ENCODE results near the gene CD58.

Gene CD58

DNA sequence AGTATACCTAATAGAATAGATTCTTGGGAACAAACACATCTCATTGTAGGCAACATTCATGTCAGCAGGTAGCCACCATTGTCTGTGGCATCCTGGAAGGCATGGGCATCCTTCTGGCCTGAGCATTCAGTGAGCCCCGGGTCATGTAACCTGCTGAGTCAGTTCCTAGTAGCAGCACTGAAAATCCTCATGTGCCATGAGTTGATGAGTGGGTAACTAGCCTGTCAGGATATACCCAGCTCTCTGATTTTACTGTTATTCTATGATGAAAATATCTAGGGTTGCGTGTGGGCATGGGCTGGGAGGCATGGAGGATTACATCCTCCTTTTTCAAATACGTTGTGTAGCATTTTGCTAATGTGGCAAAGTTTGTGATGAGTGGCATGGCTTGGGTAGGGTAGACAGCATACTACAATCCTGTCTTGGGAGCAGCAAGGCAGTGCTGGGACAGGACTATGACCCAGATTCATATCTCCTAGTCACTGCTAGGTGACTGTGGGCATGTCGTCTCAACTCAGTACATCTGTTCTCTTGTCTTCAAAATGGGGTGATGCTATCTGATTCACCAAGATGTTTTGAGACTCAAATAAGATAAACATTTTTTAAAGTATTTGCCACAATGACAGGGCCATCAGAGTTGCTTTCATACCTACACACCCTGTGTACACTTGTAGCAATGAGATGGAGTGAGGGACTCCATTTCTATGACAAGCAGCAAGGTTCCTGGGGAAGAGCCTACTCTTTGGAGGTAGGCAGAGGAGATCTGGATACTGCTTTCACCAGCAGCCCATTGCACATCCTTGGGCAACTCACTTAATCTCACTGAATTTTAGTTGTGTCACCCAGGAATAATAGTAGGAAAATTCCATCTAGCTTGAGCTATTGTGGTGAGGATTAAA lies 62.5 kb downstream of the CD58 start:
- DNase-seq (ENCODE audit: low read depth), result no peak

DNA sequence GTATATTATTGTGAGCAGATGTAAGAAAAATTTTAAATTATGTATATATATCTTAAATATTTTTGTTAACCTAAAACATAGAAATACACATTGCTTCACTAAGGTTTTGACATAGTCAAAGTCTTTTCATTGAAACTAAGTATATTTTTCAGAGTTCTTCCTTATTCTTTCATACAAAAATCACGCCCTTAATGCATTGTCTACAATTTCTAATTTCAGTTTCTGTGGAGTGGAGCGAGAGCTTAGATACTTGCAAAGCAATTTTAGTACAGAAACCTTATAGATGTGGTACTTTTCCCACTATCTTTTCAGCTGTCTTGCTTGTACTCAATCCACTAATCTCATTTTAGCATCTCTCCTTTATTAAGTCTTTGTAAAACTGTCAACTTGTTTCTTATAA lies 63.2 kb downstream of the CD58 start:
- no peak for DNase-seq (ENCODE audit: low read depth)

DNA sequence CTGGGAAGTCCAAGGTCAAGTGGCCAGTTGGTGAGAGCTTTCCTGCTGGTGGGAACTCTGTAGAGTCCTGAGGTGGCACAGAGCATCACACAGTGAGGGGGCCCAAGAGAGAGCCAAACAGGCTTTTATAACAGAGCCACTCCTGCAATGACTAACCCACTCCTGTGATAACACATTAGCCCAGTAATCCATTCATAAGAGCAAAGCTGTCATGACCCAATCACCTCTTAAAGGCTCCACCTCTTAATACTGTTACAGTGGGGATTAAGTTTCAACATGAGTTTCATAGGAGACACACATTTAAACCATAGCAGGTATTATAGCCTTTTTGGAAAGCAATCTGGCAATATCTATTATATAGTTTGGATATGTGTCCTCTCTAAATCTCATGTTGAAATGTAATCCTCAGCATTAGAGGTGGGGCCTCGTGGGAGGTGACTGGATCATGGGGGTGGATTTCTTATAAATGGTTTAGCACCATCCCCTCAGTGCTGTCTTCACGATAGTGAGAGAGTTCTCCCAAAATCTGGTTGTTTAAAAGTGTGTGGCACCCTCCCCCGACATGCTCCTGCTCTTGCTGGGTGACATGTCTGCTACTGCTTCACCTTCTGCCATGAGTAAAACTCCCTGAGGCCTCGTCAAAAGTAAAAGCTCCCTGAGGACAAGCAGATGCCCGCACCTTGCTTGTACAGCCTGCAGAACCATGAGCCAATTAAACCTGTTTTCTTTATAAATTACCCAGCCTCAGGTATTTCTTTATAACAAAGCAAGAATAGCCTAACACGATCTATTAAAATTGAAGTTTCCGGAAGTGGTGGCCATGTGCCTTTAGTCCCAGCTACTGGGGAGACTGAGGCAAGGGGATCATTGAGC lies 64.5 kb downstream of the CD58 start:
- no peak for DNase-seq (ENCODE audit: low read depth)

DNA sequence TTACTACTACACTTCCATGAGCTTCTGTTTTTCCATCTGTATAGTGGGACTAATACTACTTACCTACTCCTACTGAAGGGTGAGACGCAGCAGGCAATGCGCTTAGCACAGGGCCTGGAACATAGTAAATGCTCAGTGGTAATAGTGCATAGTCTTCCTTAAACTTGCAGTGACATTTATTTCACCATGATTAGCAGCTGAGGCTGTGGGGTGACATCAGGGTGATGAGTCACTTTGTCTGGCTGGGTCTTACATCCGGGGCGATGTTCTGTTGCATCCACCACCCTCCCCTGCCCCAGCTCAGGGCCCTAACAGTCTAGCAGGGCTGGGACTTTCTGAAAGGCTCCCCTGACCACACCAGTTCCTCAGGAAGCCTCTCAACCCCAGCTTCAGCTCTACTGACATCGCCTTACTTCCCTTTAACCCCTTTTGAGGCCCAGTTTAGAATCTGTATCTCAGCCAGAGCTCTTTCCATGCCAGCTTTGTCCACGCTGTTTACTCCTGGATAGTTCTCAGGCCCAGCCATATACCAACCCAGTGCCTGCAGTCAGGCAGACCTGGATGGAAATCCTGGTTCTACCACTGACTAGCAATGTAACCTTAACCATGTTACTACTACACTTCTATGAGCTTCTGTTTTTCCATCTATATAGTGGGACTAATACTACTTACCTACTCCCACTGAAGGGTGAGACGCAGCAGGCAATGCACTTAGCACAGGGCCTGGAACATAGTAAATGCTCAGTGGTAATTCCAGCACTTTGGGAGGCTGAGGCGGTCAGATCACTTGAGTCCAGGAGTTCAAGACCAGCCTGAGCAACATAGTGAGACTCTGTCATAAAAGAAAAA lies 66.3 kb downstream of the CD58 start:
- DNase-seq (ENCODE audit: low read depth), result peak; percentile 78

DNA sequence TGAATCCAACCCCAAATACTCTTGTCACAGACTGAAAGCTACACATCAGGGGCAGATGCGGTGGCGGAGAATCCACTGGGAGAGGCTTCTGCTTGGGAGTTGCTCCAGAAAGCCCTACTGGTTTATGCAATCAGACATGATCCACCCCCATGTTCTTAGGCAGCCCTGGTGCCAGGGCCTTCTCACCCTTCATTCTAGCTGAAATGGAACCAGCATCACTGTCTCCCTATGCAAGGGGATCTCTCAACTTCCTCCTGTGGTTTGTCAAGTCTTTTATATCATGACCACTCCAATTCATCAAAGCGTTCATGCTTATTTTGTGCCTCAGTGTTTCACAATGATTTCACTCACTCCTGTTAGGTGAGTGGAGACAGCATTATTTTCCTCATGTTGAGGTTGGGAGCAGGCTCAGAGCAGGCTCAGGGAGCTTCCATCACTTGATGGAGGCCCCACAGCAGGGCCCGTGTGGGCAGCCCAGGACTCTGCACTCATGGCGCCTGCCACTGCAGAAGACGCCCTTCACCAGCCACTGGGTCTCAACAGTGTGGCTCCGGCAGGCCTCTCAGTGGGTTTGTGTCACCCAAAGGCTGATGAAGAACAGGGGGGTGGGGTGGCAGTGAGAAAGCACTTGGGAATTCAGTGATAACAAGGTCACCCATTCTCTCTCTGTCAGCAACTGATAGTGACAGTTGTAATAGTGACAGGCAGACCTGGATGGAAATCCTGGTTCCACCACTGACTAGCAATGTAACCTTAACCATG lies 67.1 kb downstream of the CD58 start:
- DNase-seq (ENCODE audit: low read depth), result no peak

DNA sequence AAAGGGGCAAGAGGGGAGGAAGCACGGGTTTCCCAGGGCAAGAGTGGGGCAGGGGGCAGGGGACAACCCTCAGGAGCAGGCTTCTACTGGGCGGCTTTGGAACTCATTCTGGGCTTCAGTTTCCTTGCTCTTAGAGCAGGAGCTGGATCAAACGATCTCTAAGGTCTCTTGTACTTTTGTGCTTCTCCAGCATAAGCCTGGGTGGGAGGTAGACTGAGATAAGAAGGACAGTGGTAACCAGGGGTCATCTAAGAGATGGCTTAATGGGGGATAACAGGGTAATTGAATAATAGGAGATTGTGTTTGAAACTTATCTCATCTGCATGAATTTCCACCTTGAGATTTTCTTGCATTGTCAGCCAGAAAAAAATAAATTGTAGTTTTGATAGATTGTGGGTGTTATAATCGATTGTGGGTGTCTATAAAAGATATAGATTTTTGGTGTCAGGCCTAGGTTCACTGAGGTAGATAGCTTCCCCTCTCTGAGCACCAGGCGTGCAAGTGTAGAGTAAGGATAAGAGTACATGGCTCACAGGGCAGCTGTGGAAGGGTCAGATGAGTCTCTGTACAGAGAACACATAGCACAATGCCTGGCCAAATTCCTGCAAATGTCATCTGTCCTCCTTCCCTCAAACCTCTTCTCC lies 68.0 kb downstream of the CD58 start:
- DNase-seq (ENCODE audit: low read depth), result no peak

DNA sequence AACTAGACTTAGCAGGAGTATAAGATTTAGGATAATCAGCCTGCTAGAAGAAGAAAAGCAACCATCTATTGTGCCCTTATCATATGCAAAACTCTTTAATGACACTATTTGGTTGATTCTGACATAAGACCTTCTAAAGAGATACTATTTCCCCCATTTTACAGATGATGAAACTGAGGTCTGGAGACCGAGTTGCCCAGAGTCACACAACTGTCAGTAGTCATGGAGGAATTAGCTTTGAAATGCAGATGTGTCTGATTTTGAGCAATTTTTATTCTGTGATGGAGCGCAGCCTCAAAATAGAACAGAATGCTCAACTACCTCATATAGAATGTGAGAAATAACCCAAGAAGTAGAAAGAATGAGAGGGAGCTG lies 69.0 kb downstream of the CD58 start:
- no peak for DNase-seq (ENCODE audit: low read depth)

DNA sequence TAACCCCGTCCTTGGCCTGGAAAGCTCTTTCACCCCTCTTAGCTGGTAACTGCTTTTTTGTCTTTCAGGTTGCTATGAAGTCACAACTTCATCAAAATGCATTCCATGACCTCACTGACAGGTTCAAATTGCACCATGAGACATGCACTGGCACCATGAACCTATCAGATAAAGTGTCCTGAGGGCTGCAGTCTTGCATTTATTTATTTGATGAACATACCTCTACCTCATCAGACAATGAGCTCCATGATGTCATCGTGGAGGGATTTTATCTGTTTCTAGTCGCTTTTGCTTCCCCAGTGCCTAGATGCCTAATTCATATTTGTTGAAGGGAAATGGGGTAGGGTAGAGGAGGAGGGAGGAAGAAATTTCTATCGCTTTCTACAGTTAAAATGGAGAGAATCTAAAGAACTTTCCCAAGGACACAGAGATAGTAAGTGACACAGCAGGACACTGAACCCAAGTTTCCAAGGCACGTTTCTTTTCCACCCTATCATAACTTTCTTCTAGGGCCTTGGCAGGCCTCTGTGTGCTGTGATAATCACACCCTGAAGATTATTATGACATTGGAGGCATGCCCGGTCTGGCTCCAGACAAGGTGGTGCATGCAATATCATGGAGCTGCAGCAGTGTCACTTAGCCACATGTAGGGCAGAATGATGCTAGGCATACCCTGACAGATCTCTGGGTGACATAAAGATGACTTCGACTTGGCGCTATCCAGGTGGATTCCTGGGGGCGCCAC lies 69.5 kb downstream of the CD58 start:
- DNase-seq (ENCODE audit: low read depth), result no peak

DNA sequence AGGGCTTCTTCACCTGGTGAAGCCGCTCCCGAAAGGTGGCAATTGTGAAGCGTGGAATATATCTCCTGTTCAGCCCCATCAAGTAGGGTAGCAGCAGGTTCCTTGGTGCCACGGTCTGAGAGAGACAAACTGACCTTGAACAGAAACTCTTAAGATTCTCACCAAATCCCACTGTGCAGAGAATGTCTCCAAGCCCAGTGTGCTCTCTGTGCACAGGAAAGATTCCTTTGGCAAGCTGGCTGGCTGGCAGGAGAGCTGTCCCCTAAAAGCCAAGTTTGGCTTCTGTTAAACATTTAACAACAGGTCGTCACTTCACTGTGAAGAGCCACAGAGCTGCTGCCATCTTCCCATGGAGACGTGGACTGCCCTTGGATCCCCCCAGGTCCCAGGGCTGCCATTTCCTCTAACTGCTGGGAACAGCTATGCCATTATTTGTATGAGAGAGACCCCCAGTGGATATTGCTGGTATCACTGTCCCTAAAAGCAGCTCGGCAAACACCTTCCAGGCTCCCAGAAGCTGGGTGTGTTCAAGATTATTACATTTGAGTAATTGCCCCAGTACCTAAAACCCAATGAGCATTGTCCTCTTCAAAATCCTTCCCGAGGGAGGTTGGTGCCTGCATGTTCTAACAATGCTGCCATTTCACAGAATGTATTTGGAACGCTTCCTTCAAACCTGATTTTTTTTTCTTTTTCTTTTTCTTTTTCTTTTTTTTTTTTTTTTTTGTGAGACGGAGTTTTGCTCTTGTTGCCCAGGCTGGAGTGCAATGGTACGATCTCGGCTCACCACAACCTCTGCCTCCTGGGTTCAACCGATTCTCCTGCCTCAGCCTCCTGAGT lies 71.8 kb downstream of the CD58 start:
- DNase-seq (ENCODE audit: low read depth), result peak; percentile 28

DNA sequence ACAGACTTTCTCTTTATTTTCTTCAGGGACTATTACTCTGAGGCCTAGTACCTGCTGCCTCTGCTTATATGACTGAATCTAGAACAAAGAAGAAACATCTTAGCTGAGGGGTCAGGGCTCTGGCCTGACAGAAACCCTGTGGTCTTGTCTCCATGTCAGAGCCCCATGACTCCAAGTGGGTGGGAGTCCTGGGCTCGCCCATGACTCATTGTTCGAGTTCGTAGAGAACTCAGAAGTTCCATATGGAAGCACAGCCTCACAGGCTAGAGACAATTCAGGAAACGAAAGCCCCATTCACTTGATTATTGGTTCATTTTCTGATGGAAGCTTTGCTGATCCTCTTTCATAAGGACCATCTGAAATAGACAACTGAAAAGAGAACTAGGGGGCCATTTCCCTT lies 73.2 kb downstream of the CD58 start:
- no peak for DNase-seq (ENCODE audit: low read depth)

DNA sequence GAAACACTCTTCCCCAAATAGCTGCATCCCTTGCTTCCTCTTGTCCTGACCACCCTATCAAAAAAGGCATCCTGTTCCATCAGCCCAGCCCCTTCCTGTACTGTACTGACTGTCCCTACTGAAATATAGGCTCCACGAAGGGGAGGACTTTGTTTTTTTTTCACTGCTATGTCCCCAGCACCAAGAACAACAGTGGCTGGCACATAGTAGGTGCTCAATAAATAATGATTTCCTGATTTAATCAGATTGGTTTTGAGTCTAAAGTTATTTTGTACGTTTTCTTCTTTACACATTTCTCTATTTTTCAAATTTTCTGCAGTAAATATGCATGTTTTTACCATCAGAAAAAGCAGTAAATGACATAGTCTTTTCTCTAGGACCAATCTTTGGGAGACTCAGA lies 73.9 kb downstream of the CD58 start:
- no peak for DNase-seq (ENCODE audit: low read depth)

DNA sequence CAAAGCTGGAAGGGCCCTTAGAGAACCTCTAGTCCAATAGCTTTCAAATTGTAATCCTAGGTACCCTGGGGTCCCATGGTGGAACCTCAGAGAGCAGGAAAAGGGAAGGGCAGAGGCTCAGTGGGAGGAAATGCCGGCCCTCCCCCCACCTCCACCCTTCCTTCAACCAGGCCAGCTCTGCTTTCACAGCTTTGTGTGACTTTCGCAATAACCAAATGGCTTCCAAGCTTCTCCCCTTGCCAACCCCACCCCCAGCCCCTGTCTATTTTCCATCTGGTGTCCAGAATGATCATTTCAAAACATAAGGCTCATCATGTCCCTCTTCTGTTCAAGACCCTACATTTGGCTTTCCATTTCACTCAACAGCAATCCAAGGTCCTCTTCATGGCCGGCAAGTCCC lies 74.4 kb downstream of the CD58 start:
- DNase-seq (ENCODE audit: low read depth), result no peak

DNA sequence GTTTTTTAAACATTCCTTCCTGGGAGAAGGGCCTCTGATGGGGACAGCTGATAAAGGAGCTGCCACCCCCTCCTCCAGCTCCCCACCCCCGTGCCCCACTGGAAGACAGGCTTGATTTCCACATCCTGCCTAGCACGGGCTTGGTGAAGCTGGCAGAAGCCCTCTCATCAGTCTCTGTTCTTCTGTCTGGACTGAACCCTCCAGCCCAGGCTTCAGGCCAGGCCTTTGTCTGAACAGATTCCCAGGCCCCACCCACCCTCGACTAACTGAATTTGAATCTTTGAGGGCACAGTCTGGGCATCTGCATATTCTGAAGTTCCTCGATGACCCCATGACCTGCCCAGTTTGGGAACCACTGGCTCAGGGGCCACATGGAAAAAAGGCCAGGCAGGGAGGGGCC lies 75.3 kb downstream of the CD58 start:
- no peak for DNase-seq (ENCODE audit: low read depth)

DNA sequence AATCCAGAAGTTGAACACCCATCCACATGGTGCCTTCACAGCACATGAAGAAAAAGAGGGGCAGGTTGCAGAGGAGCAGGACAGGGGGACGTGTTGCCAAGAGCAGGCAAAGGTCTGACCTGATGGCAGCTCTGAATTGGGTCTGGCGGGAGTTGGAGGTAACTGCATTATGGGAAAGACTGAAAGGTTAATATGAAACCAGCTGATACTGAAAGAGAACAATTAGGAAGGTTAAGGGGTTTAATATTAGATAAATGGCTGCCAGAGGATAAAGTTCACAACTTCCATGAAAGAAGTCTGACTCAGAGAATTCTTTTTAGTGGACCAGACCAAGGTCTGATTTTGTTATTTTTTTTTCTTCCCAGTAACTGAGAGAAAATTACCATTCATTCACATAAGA lies 76.1 kb downstream of the CD58 start:
- no peak for DNase-seq (ENCODE audit: low read depth)

DNA sequence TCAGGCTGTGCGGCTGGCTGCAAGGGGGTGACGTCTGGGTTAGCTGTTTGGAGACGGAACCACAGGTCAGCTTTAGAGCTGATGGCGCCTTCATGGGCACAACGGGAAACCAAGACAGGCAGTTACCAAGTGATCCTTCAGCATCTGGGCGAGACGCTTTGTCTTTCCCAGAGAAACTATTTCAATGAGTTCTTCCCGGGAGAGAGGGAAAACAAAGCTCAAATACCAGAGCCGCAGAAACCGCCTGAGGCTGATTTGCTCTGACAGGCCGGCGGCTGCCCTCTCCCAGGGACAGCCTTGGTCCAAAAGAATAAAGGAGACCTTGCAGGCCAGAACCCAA lies 76.5 kb downstream of the CD58 start:
- no peak for DNase-seq (ENCODE audit: low read depth)

DNA sequence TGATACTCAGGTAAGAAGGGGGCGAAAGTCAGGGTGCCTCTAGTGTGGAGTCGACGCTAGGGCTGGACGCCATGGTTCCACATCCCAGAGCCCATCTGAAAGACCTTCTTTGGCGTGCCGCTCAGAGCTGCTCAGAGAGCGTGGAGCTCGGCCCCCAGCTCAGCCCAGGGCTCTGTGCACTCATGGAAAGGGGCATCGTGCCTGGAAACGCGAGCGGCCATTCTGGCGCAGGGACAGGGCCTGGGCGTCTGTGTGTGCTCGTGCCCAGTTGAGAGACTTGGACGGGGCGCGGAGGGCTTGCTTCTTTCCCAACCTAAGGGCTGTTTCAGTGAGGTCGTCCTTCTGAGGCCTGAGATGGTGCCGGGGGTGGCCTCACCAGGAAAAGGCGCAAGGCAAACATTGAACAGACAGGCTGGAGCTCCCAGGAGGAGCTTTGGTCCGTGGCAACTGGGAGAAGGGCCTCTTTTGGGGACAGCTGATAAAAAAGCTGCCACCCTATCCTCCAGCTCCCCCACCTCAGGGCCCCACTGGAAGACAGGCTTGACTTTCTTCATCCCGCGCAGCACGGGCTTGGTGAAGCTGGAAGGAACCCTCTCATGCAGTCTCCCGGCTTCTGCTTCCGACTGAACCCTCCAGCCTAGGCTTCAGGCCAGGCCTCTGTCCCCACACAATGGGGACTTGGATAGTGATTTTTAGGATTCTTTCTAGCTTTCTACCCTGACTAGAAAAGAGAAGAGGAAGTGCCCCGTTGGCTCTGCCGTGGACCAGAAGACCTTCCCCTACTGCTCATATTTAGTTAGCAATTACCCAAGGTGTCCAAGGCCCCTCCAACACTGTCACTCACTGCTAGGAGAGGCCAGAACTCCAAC lies 77.1 kb downstream of the CD58 start:
- DNase-seq (ENCODE audit: low read depth), result no peak

DNA sequence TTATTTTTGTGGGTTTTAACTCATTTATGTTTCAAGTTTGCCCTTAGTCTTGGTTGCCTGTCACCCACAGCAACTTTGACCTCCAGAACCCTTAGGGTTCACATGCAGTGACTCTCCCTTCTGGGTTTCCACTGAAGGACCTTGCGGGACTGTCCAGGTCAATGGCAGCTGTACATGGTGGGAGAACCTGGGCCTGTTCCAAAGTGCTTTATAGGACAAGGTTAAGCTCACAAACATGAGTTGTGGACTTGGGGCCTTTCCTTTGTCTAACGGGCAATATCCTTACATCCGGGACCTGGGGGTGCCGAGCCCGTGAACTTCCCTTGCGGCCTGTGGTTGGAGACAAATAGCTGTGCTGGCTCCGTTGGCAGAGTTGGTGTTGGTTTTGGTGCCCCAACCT lies 77.8 kb downstream of the CD58 start:
- no peak for DNase-seq (ENCODE audit: low read depth)

DNA sequence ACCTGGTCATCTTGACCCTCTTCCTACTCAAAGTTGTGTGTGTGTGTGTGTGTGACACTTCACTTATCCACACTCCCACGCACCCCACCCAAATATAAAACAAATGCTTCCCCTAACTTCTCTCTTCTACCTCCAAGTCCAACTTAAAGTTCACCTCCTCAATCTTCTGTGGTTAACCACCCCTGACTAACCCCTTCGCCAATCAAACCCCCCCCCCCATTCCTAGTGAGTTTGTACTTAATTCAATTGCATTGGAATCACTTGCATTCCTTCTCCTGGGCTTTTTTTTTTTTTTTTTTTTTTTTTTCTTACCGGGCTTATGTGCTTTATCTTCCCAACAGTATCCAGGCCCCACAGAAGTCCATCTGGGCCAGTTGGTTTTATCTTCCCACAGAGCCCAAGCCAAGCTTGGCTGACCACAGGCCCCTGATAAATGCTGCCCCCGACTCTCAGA lies 78.4 kb downstream of the CD58 start:
- no peak for DNase-seq (ENCODE audit: low read depth)

Measured in activated gamma-delta T cell treated with anti-CD3 and anti-CD28 coated beads, Interleukin-2, amount 50 U/mL, for 16 hours (primary cell).